ENCODE data around the gene DEAF1. TPM values are rescaled to one million over a fixed set of nuclear protein-coding genes. Genes with fewer than 3 reads are reported as not detected.
"Not testable (repeated sequence)": the region's sequence is repeated elsewhere in the genome, so short reads cannot be mapped to it uniquely, and the experiment has no call there.

DEAF1 gene
- total RNA-seq, 2 experiments from 2014 or later: 39.0 to 40.1 TPM

DNA sequence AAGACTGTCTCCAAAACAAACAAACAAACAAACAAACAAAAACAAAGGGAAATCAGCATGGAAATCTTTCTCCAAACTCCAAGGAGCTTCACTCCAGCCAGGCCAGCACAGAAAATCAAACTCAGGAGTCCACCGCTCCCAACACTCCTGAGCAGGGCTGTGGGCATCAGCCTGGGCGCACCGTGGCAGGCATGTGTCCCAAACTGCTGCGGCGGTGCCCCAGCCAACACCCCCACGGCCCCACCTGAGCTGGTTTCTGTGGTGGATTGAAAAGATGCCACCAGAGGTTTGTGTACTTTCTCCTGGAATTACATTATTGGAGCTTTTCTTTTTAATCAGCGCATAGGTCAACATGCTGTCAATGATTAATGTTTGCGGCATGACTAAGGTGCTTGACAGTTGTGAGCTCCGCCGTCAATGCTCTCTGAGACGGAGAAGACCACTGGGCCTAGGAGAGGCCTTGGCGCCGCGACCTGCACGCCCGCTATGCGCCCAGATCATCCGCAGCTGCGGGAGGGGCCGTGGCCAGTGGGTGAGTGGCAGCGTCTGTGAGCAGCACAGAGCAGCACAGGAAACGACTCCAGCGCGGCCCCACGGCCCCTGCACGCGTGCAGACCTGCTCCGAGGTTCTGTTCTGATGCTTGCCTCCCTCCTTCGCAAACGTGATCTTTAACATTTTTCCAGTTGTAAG, 39.8 kb downstream of the DEAF1 start:
- CTCF ChIA-PET: interaction anchor here (1.1 to 1.2 kb wide), 2 partner anchors 36 to 71 kb away, joined by 3 read pairs; no protein-coding TSS in a partner anchor
- no peak overlapping the region for H3K27ac Mint-ChIP-seq
- H3K36me3 Mint-ChIP-seq: no peaks in the 10 kb centered on the region
- no peaks in the 10 kb centered on the region for H3K4me1 Mint-ChIP-seq
- DNase-seq (no peak), ATAC-seq (no peak)
- no peak overlapping the region for H3K4me3 Mint-ChIP-seq
- no peaks in the 10 kb centered on the region for H3K9me3 Mint-ChIP-seq (ENCODE audit: low read depth)
- no peaks in the 10 kb centered on the region for H3K27me3 Mint-ChIP-seq

DNA sequence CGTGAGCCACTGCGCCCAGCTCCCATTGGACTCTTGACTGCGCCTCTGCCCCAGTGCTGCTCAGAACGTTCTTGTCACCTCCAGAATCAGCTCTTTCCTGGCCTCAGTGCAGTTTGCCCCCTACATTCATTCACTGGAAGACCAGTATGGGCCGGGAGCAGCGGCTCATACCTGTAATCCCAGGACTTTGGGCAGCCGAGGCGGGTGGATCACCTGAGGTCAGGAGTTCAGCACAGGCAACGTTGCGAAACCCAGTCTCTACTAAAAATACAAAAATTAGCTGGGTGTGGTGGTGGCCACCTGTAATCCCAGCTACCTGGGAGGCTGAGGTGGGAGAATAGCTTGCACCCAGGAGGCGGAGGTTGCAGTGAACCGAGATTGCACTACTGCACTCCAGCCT, 40.6 kb downstream of the DEAF1 start:
- H3K27ac Mint-ChIP-seq; ATAC-seq; H3K4me3 Mint-ChIP-seq; H3K9me3 Mint-ChIP-seq (ENCODE audit: low read depth); H3K27me3 Mint-ChIP-seq; DNase-seq; H3K4me1 Mint-ChIP-seq; H3K36me3 Mint-ChIP-seq: not testable (repeated sequence)
- CTCF ChIA-PET: interaction anchor here (1.1 kb wide), 1 partner anchor 72 kb away, joined by 3 read pairs; no protein-coding TSS in a partner anchor

DNA sequence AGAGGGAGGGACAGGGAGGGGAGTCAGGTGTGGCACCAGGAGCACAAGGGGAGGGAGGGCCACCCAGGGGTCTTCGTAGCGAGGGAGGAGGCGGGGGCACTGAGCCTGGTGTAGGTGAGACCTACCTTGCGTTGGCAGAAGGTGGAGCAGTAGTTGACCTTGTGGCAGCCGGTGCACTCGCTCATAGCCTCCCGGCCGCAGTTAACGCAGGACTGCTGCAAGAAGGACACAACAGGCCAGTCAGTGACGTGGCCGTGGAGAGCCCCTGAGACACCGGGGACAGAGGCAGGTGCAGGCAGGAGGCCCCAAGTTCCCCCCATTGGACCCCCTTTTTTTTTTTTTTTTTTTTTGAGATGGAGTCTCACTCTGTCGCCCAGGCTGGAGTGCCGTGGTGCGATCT, 41.2 kb downstream of the DEAF1 start:
- CTCF ChIA-PET: no interaction called here
- Mint-ChIP-seq H3K27me3 (no peaks in the 10 kb centered on the region), H3K9me3 (ENCODE audit: low read depth) (no peaks in the 10 kb centered on the region), H3K4me1 (no peaks in the 10 kb centered on the region), H3K4me3 (no peak overlapping the region), H3K27ac (no peak overlapping the region), H3K36me3 (no peaks in the 10 kb centered on the region)
- ATAC-seq (no peak), DNase-seq (no peak)

DNA sequence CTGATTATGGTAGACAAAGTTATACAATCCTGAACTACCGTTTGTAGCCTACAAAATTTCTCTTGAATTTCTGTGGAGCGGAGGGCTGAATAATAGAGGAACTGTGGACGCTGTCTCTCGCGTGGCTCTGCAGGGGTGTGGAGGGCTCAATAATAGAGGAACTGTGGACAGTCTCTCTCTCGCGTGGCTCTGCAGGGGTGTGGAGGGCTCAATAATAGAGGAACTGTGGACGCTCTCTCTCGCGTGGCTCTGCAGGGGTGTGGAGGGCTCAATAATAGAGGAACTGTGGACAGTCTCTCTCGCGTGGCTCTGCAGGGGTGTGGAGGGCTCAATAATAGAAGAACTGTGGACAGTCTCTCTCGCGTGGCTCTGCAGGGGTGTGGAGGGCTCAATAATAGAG, 41.9 kb downstream of the DEAF1 start:
- DNase-seq, ATAC-seq: not testable (repeated sequence)

DNA sequence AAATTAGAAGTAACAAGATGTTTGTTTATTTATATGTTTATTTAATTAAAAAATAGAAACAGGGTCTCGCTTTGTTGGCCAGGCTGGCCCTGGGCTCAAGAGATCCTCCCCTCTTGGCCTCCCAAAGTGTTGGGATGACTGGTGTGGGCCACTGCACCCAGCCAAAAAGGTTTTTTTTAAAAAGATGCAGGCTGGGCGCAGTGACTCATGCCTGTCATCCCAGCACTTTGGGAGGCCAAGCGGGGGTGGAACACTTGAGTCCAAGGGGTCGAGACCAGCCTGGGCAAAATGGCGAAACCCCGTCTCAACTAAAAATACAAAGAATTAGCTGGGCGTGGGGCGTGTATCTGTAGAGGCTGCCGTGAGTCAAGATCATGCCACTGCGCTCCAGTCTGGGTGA, 44.5 kb downstream of the DEAF1 start:
- Mint-ChIP-seq H3K36me3 (peaks cover 2% of the 10 kb centered on the region), H3K9me3 (ENCODE audit: low read depth) (no peaks in the 10 kb centered on the region), H3K4me3 (no peak overlapping the region), H3K27ac (no peak overlapping the region), H3K27me3 (no peaks in the 10 kb centered on the region), H3K4me1 (no peaks in the 10 kb centered on the region)
- DNase-seq (no peak), ATAC-seq (no peak)
- CTCF ChIA-PET: no interaction called here

More for the DNA sequence above, 41.9 kb downstream of the DEAF1 start:
- H3K27ac Mint-ChIP-seq; H3K4me1 Mint-ChIP-seq; H3K36me3 Mint-ChIP-seq; H3K9me3 Mint-ChIP-seq (ENCODE audit: low read depth); H3K4me3 Mint-ChIP-seq; H3K27me3 Mint-ChIP-seq: not testable (repeated sequence)
- CTCF ChIA-PET: interaction anchor here (0.7 kb wide), 1 partner anchor 69 kb away, joined by 3 read pairs; no protein-coding TSS in a partner anchor

DNA sequence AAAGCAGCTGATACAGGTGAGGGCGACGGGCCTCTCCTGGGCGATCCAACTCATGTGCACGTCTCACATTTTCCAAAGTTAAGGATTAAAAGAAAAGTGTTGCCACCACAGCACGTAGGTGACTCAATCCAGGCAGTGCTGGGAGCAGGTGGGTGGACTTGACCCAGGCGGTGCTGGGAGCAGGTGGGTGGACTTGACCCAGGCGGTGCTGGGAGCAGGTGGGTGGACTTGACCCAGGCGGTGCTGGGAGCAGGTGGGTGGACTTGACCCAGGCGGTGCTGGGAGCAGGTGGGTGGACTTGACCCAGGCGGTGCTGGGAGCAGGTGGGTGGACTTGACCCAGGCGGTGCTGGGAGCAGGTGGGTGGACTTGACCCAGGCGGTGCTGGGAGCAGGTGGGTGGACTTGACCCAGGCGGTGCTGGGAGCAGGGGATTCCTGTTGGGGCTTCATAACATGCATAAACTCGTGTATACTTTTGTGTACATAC, 47.3 kb downstream of the DEAF1 start:
- ATAC-seq; CTCF ChIA-PET; H3K36me3 Mint-ChIP-seq; H3K4me3 Mint-ChIP-seq; H3K9me3 Mint-ChIP-seq (ENCODE audit: low read depth); H3K27me3 Mint-ChIP-seq; H3K4me1 Mint-ChIP-seq; DNase-seq; H3K27ac Mint-ChIP-seq: not testable (repeated sequence)

DNA sequence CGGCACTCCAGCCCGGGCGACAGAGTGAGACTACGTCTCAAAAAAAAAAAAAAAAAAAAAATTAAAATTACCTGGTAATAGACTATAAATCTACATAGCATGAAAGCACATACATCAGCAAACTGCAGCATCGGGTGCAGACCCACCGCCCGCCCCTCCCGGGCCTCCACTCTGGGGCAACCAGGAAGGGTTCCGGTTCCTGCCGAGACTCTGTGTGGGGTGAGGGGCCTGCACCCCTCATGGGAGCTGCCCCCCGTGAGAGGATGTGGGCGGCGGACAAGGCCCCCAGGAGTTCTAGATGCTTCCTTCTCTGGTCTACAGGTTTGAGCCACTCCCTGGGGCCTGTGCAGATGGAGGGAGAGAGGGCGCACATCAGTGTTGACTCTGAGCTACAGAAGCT, 48.8 kb downstream of the DEAF1 start:
- Mint-ChIP-seq H3K27me3 (no peaks in the 10 kb centered on the region), H3K9me3 (ENCODE audit: low read depth) (no peaks in the 10 kb centered on the region), H3K4me3 (no peak overlapping the region), H3K4me1 (no peaks in the 10 kb centered on the region), H3K27ac (no peak overlapping the region), H3K36me3 (peaks cover 2% of the 10 kb centered on the region)
- ATAC-seq (no peak), DNase-seq (no peak)
- CTCF ChIA-PET: interaction anchor here (0.9 to 1.0 kb wide), 2 partner anchors 77 to 92 kb away, joined by 3 read pairs; no protein-coding TSS in a partner anchor

DNA sequence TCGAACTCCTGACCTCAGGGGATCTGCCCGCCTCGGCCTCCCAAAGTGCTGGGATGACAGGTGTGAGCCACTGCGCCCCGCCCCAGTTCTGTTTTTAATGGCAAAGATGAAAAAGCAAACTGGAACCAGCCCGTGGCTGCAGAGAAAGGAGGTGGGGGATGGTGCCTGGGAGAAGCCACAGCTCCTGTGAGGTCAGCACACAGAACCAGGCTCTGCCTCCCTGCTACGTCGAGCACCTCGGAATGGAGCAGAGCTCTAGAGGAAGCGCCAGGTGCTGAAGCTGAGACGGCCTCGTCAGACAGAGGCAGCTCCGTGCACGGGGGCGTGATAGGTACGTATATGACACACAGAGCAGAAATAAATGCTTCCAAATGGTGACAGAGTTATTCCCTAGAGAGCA, 49.5 kb downstream of the DEAF1 start:
- CTCF ChIA-PET: no interaction called here
- Mint-ChIP-seq H3K4me1 (no peaks in the 10 kb centered on the region), H3K27me3 (peaks cover under 1% of the 10 kb centered on the region), H3K27ac (no peak overlapping the region), H3K4me3 (no peak overlapping the region), H3K36me3 (peaks cover 2% of the 10 kb centered on the region), H3K9me3 (ENCODE audit: low read depth) (no peaks in the 10 kb centered on the region)
- ATAC-seq: no peak
- DNase-seq: no peak

DNA sequence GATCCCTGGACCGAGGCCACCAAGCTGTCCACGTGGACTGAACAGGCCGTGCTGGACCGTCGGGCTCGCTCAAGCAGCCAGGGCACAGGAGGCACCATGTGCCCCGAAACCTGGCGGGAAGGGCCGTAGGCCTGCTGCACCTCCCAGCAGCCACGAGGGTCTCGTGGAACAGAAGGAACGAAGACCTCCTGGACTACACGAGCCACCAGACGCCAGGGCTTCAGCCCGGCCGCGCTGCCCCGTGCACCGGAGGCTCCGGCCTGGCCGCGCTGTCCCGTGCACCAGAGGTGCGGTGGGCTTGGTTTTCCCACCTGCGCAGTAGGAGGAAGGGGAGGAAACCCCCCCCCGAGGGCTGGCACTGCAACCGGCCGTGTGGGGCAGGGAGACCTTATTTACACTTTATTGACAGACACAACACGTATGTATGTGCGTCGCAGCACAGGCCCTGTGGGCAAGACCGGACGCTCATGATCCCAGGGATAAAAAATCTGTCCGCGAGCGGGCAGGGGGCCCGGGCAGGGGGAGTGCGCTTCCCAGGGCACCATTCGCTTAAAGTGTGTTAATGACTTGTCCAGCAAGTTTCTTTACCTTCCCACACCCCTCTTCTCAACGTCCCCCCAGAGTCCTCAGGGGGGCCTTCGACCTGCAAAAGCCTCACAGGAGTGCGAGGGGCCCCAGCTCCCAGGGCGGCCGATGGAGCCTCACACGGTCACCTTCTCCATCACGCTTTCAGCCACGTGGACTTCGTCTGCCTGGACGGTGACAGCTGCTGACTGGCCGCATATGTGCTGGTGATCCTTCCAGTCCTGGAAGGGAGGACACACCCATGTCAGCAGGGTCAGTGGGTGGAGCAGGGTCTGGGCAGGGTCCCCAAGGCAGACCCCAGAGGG, 50.9 kb downstream of the DEAF1 start:
- CTCF ChIA-PET: no interaction called here
- DNase-seq (no peak), ATAC-seq (no peak)
- peaks cover 5% of the 10 kb centered on the region for H3K27me3 Mint-ChIP-seq
- H3K9me3 Mint-ChIP-seq (ENCODE audit: low read depth): no peaks in the 10 kb centered on the region
- peaks cover 2% of the 10 kb centered on the region for H3K4me1 Mint-ChIP-seq
- peaks cover 2% of the 10 kb centered on the region for H3K36me3 Mint-ChIP-seq
- H3K4me3 Mint-ChIP-seq: no peak overlapping the region
- no peak overlapping the region for H3K27ac Mint-ChIP-seq

DNA sequence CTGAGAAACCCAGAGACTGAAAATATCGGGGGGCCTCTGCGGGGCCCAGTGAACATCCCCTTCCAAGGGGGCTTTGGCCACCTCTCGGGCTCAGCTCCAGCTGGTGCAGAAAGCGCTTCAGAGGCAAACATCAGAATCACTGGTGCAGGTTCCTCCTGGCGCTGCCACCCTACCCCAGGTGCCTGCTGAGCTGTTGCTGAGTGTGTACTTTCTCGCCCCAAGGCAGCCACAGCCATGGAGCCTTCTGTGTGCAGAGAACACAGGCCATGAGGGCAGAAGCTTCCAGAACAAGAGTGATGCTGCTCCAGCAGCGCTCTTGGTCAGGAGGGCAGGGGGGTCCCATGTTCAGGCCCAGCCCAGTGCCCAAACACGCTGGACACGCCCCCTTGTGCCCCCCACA, 51.7 kb downstream of the DEAF1 start:
- H3K27ac Mint-ChIP-seq: no peak overlapping the region
- H3K4me3 Mint-ChIP-seq: no peak overlapping the region
- H3K4me1 Mint-ChIP-seq: peaks cover 2% of the 10 kb centered on the region
- peaks cover 12% of the 10 kb centered on the region for H3K27me3 Mint-ChIP-seq
- CTCF ChIA-PET: no interaction called here
- peaks cover 2% of the 10 kb centered on the region for H3K36me3 Mint-ChIP-seq
- ATAC-seq (no peak), DNase-seq (no peak)
- no peaks in the 10 kb centered on the region for H3K9me3 Mint-ChIP-seq (ENCODE audit: low read depth)

DNA sequence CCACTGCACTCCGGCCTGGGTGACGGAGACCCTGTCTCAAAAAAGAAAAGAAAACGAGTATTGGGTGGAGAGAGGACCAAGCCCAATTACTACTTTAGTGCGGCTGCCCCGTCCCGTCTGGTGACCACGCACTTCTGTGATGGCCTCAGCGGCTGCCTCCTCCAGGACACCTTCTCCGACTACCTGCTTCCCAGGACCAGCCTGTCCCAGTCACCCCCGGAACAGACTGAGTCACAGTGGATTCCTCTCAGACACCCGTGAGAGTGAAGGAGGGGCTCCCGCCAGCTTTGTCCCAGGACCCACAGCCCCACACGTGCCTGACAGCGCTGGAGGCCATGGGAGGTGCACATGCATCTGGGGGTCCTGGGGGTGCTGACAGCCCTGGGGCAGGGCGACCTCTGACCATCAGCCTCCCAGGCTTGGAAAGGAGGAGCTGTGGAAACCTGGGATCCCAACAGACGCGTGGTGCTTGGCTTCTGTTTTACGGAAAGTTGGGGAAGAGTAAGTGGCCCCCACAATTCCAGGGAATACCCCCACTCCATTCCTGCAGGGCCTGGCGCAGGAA, 53.1 kb downstream of the DEAF1 start:
- H3K27ac Mint-ChIP-seq: no peak overlapping the region
- ATAC-seq (no peak), DNase-seq (no peak)
- H3K4me3 Mint-ChIP-seq: no peak overlapping the region
- no peaks in the 10 kb centered on the region for H3K9me3 Mint-ChIP-seq (ENCODE audit: low read depth)
- H3K36me3 Mint-ChIP-seq: no peaks in the 10 kb centered on the region
- H3K4me1 Mint-ChIP-seq: peaks cover 7% of the 10 kb centered on the region
- CTCF ChIA-PET: interaction anchor here (1.0 kb wide), 1 partner anchor 24 kb away, joined by 3 read pairs; no protein-coding TSS in a partner anchor
- H3K27me3 Mint-ChIP-seq: peaks cover 23% of the 10 kb centered on the region

DNA sequence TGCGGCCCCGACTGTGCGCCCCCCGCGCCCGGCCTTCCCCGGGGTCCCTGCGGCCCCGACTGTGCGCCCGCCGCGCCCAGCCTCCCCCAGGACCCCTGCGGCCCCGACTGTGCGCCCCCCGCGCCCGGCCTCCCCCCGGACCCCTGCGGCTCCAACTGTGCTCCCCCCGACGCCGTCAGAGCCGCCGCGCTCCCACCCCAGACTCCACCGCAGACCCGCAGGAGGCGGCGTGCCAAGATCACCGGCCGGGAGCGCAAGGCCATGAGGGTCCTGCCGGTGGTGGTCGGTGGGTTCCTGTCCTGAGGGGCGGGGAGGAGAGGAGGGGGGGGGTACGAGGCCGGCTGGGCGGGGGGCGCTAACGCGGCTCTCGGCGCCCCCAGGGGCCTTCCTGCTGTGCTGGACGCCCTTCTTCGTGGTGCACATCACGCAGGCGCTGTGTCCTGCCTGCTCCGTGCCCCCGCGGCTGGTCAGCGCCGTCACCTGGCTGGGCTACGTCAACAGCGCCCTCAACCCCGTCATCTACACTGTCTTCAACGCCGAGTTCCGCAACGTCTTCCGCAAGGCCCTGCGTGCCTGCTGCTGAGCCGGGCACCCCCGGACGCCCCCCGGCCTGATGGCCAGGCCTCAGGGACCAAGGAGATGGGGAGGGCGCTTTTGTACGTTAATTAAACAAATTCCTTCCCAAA, 54.9 kb downstream of the DEAF1 start:
- no peak for ATAC-seq
- Mint-ChIP-seq H3K4me1 (peaks cover 9% of the 10 kb centered on the region), H3K36me3 (no peaks in the 10 kb centered on the region), H3K27ac (no peak overlapping the region), H3K27me3 (peaks cover 32% of the 10 kb centered on the region), H3K4me3 (no peak overlapping the region), H3K9me3 (ENCODE audit: low read depth) (no peaks in the 10 kb centered on the region)
- no peak for DNase-seq
- CTCF ChIA-PET: interaction anchor here (0.8 kb wide), 1 partner anchor 82 kb away, joined by 3 read pairs; no protein-coding TSS in a partner anchor

DNA sequence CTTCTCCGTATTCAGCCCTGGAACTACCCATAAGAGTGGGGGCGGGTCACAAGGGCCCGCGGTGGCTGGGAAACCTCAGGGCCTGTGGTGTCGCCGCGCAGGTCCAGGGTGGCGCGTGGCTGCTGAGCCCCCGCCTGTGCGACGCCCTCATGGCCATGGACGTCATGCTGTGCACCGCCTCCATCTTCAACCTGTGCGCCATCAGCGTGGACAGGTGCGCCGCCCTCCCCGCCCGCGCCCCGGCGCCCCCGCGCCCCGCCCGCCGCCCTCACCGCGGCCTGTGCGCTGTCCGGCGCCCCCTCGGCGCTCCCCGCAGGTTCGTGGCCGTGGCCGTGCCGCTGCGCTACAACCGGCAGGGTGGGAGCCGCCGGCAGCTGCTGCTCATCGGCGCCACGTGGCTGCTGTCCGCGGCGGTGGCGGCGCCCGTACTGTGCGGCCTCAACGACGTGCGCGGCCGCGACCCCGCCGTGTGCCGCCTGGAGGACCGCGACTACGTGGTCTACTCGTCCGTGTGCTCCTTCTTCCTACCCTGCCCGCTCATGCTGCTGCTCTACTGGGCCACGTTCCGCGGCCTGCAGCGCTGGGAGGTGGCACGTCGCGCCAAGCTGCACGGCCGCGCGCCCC, 55.6 kb downstream of the DEAF1 start:
- no peak overlapping the region for H3K27ac Mint-ChIP-seq

More for the DNA sequence above, 55.6 kb downstream of the DEAF1 start:
- no peak for DNase-seq
- H3K36me3 Mint-ChIP-seq: no peaks in the 10 kb centered on the region
- no peak overlapping the region for H3K4me3 Mint-ChIP-seq
- H3K9me3 Mint-ChIP-seq (ENCODE audit: low read depth): no peaks in the 10 kb centered on the region
- peaks cover 9% of the 10 kb centered on the region for H3K4me1 Mint-ChIP-seq
- no peak for ATAC-seq
- peaks cover 38% of the 10 kb centered on the region for H3K27me3 Mint-ChIP-seq
- CTCF ChIA-PET: no interaction called here

Measured in activated CD8-positive, alpha-beta memory T cell treated with anti-CD3 and anti-CD28 coated beads, Interleukin-2, amount 10 ng/mL, durations not matched to agents 7 days and 5 days (primary cell).